Gastroesophageal sphincter (tissue), 4 donors: Measurements from ENCODE around the gene CLEC10A. TPM values are rescaled to one million over a fixed set of nuclear protein-coding genes. Genes with fewer than 3 reads are reported as not detected.

Experiments
- ATAC-seq: fragments of 150-250 bp; one replicate; pipeline ENCODE4 v1.9.1; 2016; ENCODE audit warnings: mild to moderate bottlenecking, moderate library complexity
- H3K27ac ChIP-seq, 4 donors: fragments of 200-600 bp; sonication (generic) in 3 of 4; 1 replicate in 3 of 4; 2 replicates in 1 of 4; pipeline ENCODE4 v1.5.1; 2016 to 2019
- H3K27me3 ChIP-seq: fragments of 200-600 bp; sonication (generic); one replicate; pipeline ENCODE4 v1.5.1; 2019
- H3K36me3 ChIP-seq, 2 donors: fragments of 200-600 bp; sonication (generic); one replicate each; pipeline ENCODE4 v1.5.1; 2019; ENCODE audit warnings: control low read depth in 1 of 2
- H3K4me1 ChIP-seq, 3 donors: fragments of 200-600 bp; sonication (generic); 1 replicate in 2 of 3; 2 replicates in 1 of 3; pipeline ENCODE4 v1.5.1; 2016 to 2019; ENCODE audit warnings: control low read depth in 2 of 3
- H3K4me3 ChIP-seq, 2 donors: fragments of 200-600 bp; sonication (generic); one replicate each; pipeline ENCODE4 v1.5.1; 2019; ENCODE audit warnings: mild to moderate bottlenecking in 1 of 2, moderate library complexity in 1 of 2
- H3K9me3 ChIP-seq, 3 donors: fragments of 200-600 bp; sonication (generic); one replicate each; pipeline ENCODE4 v1.5.1; 2017 to 2019; ENCODE audit warnings: control low read depth in 2 of 3
- CTCF ChIP-seq, 4 experiments: fragments of 200-600 bp in 2 of 4; fragments of 450-650 bp in 2 of 4; sonication (generic) in 1 of 4; IDR thresholded peaks; one replicate each; pipeline ENCODE4 v1.5.1; 2017 to 2019; ENCODE audit warnings: antibody characterized with exemption in 4 of 4, mild to moderate bottlenecking in 2 of 4, moderate library complexity in 2 of 4
- EP300 ChIP-seq: sonication (generic); formaldehyde crosslinking; IDR thresholded peaks from one replicate; pipeline ENCODE4 v1.6.1; 2017; ENCODE audit warnings: antibody characterized with exemption, mild to moderate bottlenecking
- POLR2A ChIP-seq, 2 donors: fragments of 450-650 bp; IDR thresholded peaks; one replicate each; pipeline ENCODE4 v1.6.1; 2017; ENCODE audit warnings: antibody characterized with exemption in 2 of 2, mild to moderate bottlenecking in 2 of 2, moderate library complexity in 1 of 2
- POLR2AphosphoS5 ChIP-seq: sonication (generic); formaldehyde crosslinking; IDR thresholded peaks from one replicate; pipeline ENCODE4 v1.6.1; 2017; ENCODE audit warnings: antibody characterized with exemption
- WGBS, 2 donors: methylation state at CpG; one replicate each; pipeline ENCODE4 v1.1.5; 2018; ENCODE audit warnings: low coverage in 1 of 2; 5-methylcytosine and 5-hydroxymethylcytosine counted together
- total RNA-seq, 4 donors: library from RNA; depleted of rRNA; stranded (reverse); fragments of >200 nt; gene quantifications; one replicate each; pipeline ENCODE4 v1.1.0, GENCODE V29; 2016

The CLEC10A gene
- total RNA-seq, 4 donors from 2014 or later = 3.8 to 25.6 (median 11.3) TPM

- 68 to 94% methylated on average over 9 to 10 of the region's 10 CpGs for WGBS, 2 donors
- Histone ChIP-seq H3K4me3 (peak overlapping the region in 1 of 2 donors; percentile 30), H3K9me3 (no peaks in the 10 kb centered on the region), H3K4me1 (peaks cover 0 to 20% (median 0%) of the 10 kb centered on the region in 3 donors), H3K27me3 (peaks cover 16% of the 10 kb centered on the region), H3K27ac (no peak overlapping the region), H3K36me3 (no peaks in the 10 kb centered on the region)
- ATAC-seq = no peak
- TF ChIP-seq CTCF (IDR thresholded peaks at IDR 0.05) (no peak), EP300 (no peak), POLR2A (IDR thresholded peaks at IDR 0.05) (no peak), POLR2AphosphoS5 (no peak)
Observed at GRCh38 chr17:7078711-7079110, 1.3 kb downstream of the CLEC10A start.

GRCh38 chr17:7077911-7078546 is 2.0 kb downstream of the CLEC10A start:
- Histone ChIP-seq H3K4me1 (peaks cover 0 to 20% (median 0%) of the 10 kb centered on the region in 3 donors), H3K9me3 (no peaks in the 10 kb centered on the region), H3K27ac (no peak overlapping the region), H3K27me3 (peaks cover 16% of the 10 kb centered on the region), H3K4me3 (no peak overlapping the region), H3K36me3 (no peaks in the 10 kb centered on the region)
- no peak for ATAC-seq
- TF ChIP-seq EP300 = no peak
- no peak for TF ChIP-seq CTCF (IDR thresholded peaks at IDR 0.05)
- no peak for TF ChIP-seq POLR2A (IDR thresholded peaks at IDR 0.05)
- no peak for TF ChIP-seq POLR2AphosphoS5
- WGBS, 2 donors = 68% methylated on average over 7 of the region's 7 CpGs; no CpG with 5 or more reads in 1 of the 2 donors

GRCh38 chr17:7074931-7075330 is 5.1 kb downstream of the CLEC10A start:
- TF ChIP-seq POLR2AphosphoS5 = no peak
- TF ChIP-seq POLR2A (IDR thresholded peaks at IDR 0.05) = no peak
- TF ChIP-seq EP300 = no peak
- TF ChIP-seq CTCF (IDR thresholded peaks at IDR 0.05) = no peak
- peaks cover 0 to 1% (median 0%) of the 10 kb centered on the region in 3 donors for H3K4me1 ChIP-seq
- whole genome bisulfite sequencing, 2 donors = 84% methylated on average over 8 of the region's 14 CpGs; no CpG with 5 or more reads in 1 of the 2 donors
- H3K4me3 ChIP-seq = no peak overlapping the region
- H3K36me3 ChIP-seq = no peaks in the 10 kb centered on the region
- peaks cover 18% of the 10 kb centered on the region for H3K27me3 ChIP-seq
- no peak overlapping the region for H3K27ac ChIP-seq
- no peak for ATAC-seq
- no peaks in the 10 kb centered on the region for H3K9me3 ChIP-seq

- Histone ChIP-seq H3K4me3 (no peak overlapping the region), H3K9me3 (peaks cover 0 to 18% (median 0%) of the 10 kb centered on the region in 3 donors), H3K27ac (no peak overlapping the region), H3K4me1 (no peaks in the 10 kb centered on the region), H3K36me3 (no peaks in the 10 kb centered on the region), H3K27me3 (peaks cover 26% of the 10 kb centered on the region)
- no peak for ATAC-seq
- WGBS, 2 donors = 89% methylated on average over 1 of the region's 2 CpGs; no CpG with 5 or more reads in 1 of the 2 donors
- TF ChIP-seq POLR2A (IDR thresholded peaks at IDR 0.05) = no peak
Observed at GRCh38 chr17:7072406-7072805, 7.6 kb downstream of the CLEC10A start.

GRCh38 chr17:7070712-7071111 is 9.3 kb downstream of the CLEC10A start:
- Histone ChIP-seq H3K27ac (no peak overlapping the region), H3K27me3 (peaks cover 20% of the 10 kb centered on the region), H3K4me3 (no peak overlapping the region), H3K4me1 (no peaks in the 10 kb centered on the region), H3K9me3 (peaks cover 0 to 22% (median 0%) of the 10 kb centered on the region in 3 donors), H3K36me3 (no peaks in the 10 kb centered on the region)
- 70 to 75% methylated on average over 1 to 2 of the region's 3 CpGs for WGBS, 2 donors
- ATAC-seq = no peak
- no peak for TF ChIP-seq POLR2AphosphoS5
- no peak for TF ChIP-seq EP300
- no peak for TF ChIP-seq CTCF (IDR thresholded peaks at IDR 0.05)
- no peak for TF ChIP-seq POLR2A (IDR thresholded peaks at IDR 0.05)
